Endothelial cell of umbilical vein (primary cell): ENCODE data around the gene LRSAM1. TPM values are rescaled to one million over a fixed set of nuclear protein-coding genes. Genes with fewer than 3 reads are reported as not detected.

Experiments used
- BruUV-seq: library from RNA; stranded (reverse); fragments of 400-500 nt; replicated peaks from 2 replicates; lab custom pipeline; 2021; lab: Mats Ljungman, UMichigan
- CTCF ChIA-PET: fragments of 300-600, 350-600 bp; sonication (Branson Sonifier 250); formaldehyde crosslinking; loops from one replicate; lab custom pipeline; 2021; ENCODE audit warnings: antibody characterized with exemption, inconsistent platforms; lab: Charles Lee
- POLR2A ChIA-PET: fragments of 300-600, 350-600 bp; sonication (Branson Sonifier 250); formaldehyde crosslinking; loops from one replicate; lab custom pipeline; 2021; ENCODE audit warnings: antibody characterized with exemption, inconsistent platforms; lab: Charles Lee
- DNase-seq: peaks from one replicate; pipeline ENCODE4 v3.0.0-alpha.2; 2011; ENCODE audit warnings: low read depth, low spot score
- FAIRE-seq: peaks from 2 replicates; lab custom pipeline; 2011; peaks lifted over from hg19 to GRCh38; lab: Jason Lieb, UNC
- H2AFZ ChIP-seq: 2 replicates; pipeline ENCODE4 v1.6.0; 2012; ENCODE audit warnings: low read depth, low read length, control low read depth, inconsistent platforms
- H3K27ac ChIP-seq: 2 replicates; pipeline ENCODE4 v1.5.1; 2011; ENCODE audit warnings: low read depth, mild to moderate bottlenecking, control low read depth, low read length, moderate library complexity; ENCODE audit not compliant: insufficient read depth
- H3K27me3 ChIP-seq, 2 experiments: 2 replicates each; pipeline versions ENCODE4 v1.6.0 to v1.6.1; 2011; ENCODE audit warnings: low read length in 2 of 2, mixed read lengths in 1 of 2; ENCODE audit not compliant: control insufficient read depth in 2 of 2, insufficient read depth in 2 of 2
- H3K36me3 ChIP-seq, 2 experiments: 2 replicates in 1 of 2; 3 replicates in 1 of 2; pipeline ENCODE4 v1.5.1; 2011; ENCODE audit warnings: low read length in 2 of 2, mild to moderate bottlenecking in 1 of 2, moderate library complexity in 1 of 2; ENCODE audit not compliant: control insufficient read depth in 2 of 2, insufficient read depth in 2 of 2; ENCODE audit errors: extremely low read depth in 1 of 2
- H3K4me1 ChIP-seq: 3 replicates; pipeline ENCODE4 v1.5.1; 2011; ENCODE audit warnings: mild to moderate bottlenecking, low read length; ENCODE audit not compliant: control insufficient read depth, insufficient read depth; ENCODE audit errors: extremely low read depth
- H3K4me2 ChIP-seq: 2 replicates; pipeline ENCODE4 v1.6.1; 2011; ENCODE audit warnings: low read length, control low read depth, mixed read lengths; ENCODE audit not compliant: insufficient read depth
- H3K4me3 ChIP-seq, 3 experiments: fragments of 200-600 bp in 1 of 3; sonication (generic), shearing (Covaris generic) in 1 of 3; replicated peaks in 1 of 3; 2 replicates each; pipeline ENCODE4 v1.5.1; 2011 to 2016; ENCODE audit warnings: control low read depth in 3 of 3, low read length in 3 of 3, mild to moderate bottlenecking in 2 of 3, inconsistent platforms in 1 of 3, low read depth in 1 of 3, moderate library complexity in 1 of 3; ENCODE audit not compliant: insufficient read depth in 1 of 3
- H3K79me2 ChIP-seq: 2 replicates; pipeline ENCODE4 v1.6.0; 2012; ENCODE audit warnings: low read length, inconsistent platforms; ENCODE audit not compliant: control insufficient read depth, insufficient read depth
- H3K9ac ChIP-seq: replicated peaks from 2 replicates; pipeline ENCODE3; 2011; ENCODE audit warnings: low read length, control low read depth; ENCODE audit not compliant: insufficient read depth; ENCODE audit errors: extremely low read depth
- H3K9me1 ChIP-seq: replicated peaks from 3 replicates; pipeline ENCODE4 v1.6.0; 2011; ENCODE audit warnings: mild to moderate bottlenecking, low read length; ENCODE audit not compliant: control insufficient read depth, insufficient read depth; ENCODE audit errors: extremely low read depth
- H3K9me3 ChIP-seq: replicated peaks from 2 replicates; pipeline ENCODE4 v1.5.1; 2012; ENCODE audit warnings: low read length, inconsistent platforms; ENCODE audit not compliant: control insufficient read depth, insufficient read depth
- H4K20me1 ChIP-seq: replicated peaks from 2 replicates; pipeline ENCODE3; 2011; ENCODE audit warnings: mild to moderate bottlenecking, low read length; ENCODE audit not compliant: control insufficient read depth, insufficient read depth; ENCODE audit errors: extremely low read depth
- CTCF ChIP-seq, 2 donors: IDR thresholded peaks; 1 replicate in 1 of 2; 2 replicates in 1 of 2; pipeline ENCODE4 v1.5.1; 2011; ENCODE audit warnings: low read length in 2 of 2, mild to moderate bottlenecking in 2 of 2, moderate library complexity in 2 of 2, control low read depth in 1 of 2, inconsistent platforms in 1 of 2, low read depth in 1 of 2; ENCODE audit not compliant: insufficient read depth in 1 of 2; ENCODE audit errors: extremely low read depth in 1 of 2
- EZH2 ChIP-seq: IDR thresholded peaks from 2 replicates; pipeline ENCODE4 v1.6.1; 2012; ENCODE audit warnings: borderline replicate concordance, low read depth, mild to moderate bottlenecking, moderate library complexity, low read length, inconsistent platforms; ENCODE audit not compliant: severe bottlenecking
- FOS ChIP-seq: IDR thresholded peaks from 2 replicates; pipeline ENCODE4 v1.6.1; 2011; ENCODE audit warnings: mild to moderate bottlenecking, low read length, moderate library complexity, borderline replicate concordance; ENCODE audit not compliant: insufficient read depth
- GATA2 ChIP-seq: IDR thresholded peaks from 2 replicates; pipeline ENCODE4 v1.7.0; 2011; ENCODE audit warnings: low read depth, mild to moderate bottlenecking, moderate library complexity, mixed read lengths, low read length; ENCODE audit not compliant: insufficient read length, insufficient read depth
- JUN ChIP-seq: IDR thresholded peaks from 2 replicates; pipeline ENCODE4 v1.6.1; 2011; ENCODE audit warnings: borderline replicate concordance, low read depth; ENCODE audit not compliant: insufficient read length, insufficient read depth
- MAX ChIP-seq: IDR thresholded peaks from 2 replicates; pipeline ENCODE4 v1.6.1; 2011; ENCODE audit not compliant: insufficient read depth, insufficient read length
- MYC ChIP-seq: IDR thresholded peaks from one replicate; pipeline ENCODE4 v1.6.1; 2011; ENCODE audit warnings: mild to moderate bottlenecking, low read depth, low read length
- POLR2A ChIP-seq: IDR thresholded peaks from 2 replicates; pipeline ENCODE4 v1.6.1; 2012; ENCODE audit warnings: low read depth, mild to moderate bottlenecking, control low read depth, low read length
- POLR2AphosphoS5 ChIP-seq: IDR thresholded peaks from 2 replicates; pipeline ENCODE4 v1.6.1; 2012; ENCODE audit warnings: low read depth, mild to moderate bottlenecking, control low read depth, low read length, moderate library complexity; ENCODE audit not compliant: insufficient read depth
- dilution Hi-C: fragments of 300-500 bp; cut with MboI; formaldehyde crosslinking; loops from one replicate; pipeline ENCODE4 v1.15.0; 2019; ENCODE audit warnings: low sequenced_read_pairs; ENCODE audit not compliant: extremely low pct_ligation_motif_present
- intact Hi-C: fragments of 100-400 bp; cut with micrococcal nuclease; formaldehyde crosslinking; loops from one replicate; pipeline ENCODE4 v1.10.0; 2022
- polyA plus RNA-seq, 4 experiments: library from polyadenylated mRNA; depleted of rRNA in 3 of 4; stranded (reverse) in 3 of 4; unstranded in 1 of 4; fragments of >200 nt; gene quantifications; 2 replicates each; pipeline versions ENCODE4 v1.2.1 to v1.2.3, GENCODE V29; 2011 to 2012; ENCODE audit warnings: missing spikeins in 1 of 4
- total RNA-seq: library from RNA; stranded (reverse); gene quantifications from 2 replicates; pipeline ENCODE4 v1.2.3, GENCODE V29; 2021

The LRSAM1 gene
- total and polyA plus RNA-seq, 2 donors (not counting 3 experiments of a cell fraction or from before 2014, with no cell fraction given): 10.8 to 18.9 TPM

- Histone ChIP-seq H4K20me1 (no peaks in the 10 kb centered on the region), H3K4me1 (peaks cover 39% of the 10 kb centered on the region), H3K4me3 (no peak overlapping the region), H2AFZ (no peak overlapping the region), H3K9me1 (no peaks in the 10 kb centered on the region), H3K4me2 (peak overlapping the region; percentile 2), H3K27ac (peak overlapping the region; percentile 68), H3K36me3 (peaks cover 0 to 4% of the 10 kb centered on the region in 2 experiments), H3K9me3 (no peaks in the 10 kb centered on the region), H3K27me3 (no peaks in the 10 kb centered on the region), H3K9ac (no peak overlapping the region), H3K79me2 (peaks cover 95% of the 10 kb centered on the region)
- dilution Hi-C loops (no loop called here), intact Hi-C loops (loop anchor here (1.0 to 2.0 kb wide), 2 partner anchors 35 to 47 kb away; no protein-coding TSS in a partner anchor)
- peak; percentile 49 for DNase-seq
- ChIA-PET CTCF (interaction anchor here (0.8 to 3.2 kb wide), 16 partner anchors 11 to 195 kb away, joined by 3 to 24 read pairs (median 6); partner anchors contain the start of gene TOR2A), POLR2A (no interaction called here)
- no TSS peak for BruUV-seq
- TF ChIP-seq JUN (peak; percentile 2), MAX (no peak), POLR2A (no peak), POLR2AphosphoS5 (peak; percentile 48), EZH2 (no peak), MYC (no peak), FOS (peak; percentile 75), CTCF (IDR thresholded peaks at IDR 0.05; ENCODE audit: extremely low read depth in 1 of 2, insufficient read depth in 1 of 2, low read depth in 1 of 2, low read length in 2 of 2) (no peak), GATA2 (peak; percentile 90)
- peak; percentile 81 for FAIRE-seq
Observed at GRCh38 chr9:127539259-127539981, 88.1 kb downstream of the LRSAM1 start.
